Keratinocyte (primary cell): Measurements from ENCODE around the gene ACTRT3.

Experiments used
- EZH2 ChIP-seq: IDR thresholded peaks from one replicate; pipeline ENCODE4 v1.6.1; 2012; ENCODE audit warnings: inconsistent platforms, mild to moderate bottlenecking, low read length, moderate library complexity
- TF ChIP-seq, protein P1 (sequence below), 3 experiments: IDR thresholded peaks in 1 of 3; conservative IDR thresholded peaks in 1 of 3; optimal IDR thresholded peaks in 1 of 3; 2 replicates in 2 of 3; 3 replicates in 1 of 3; pipeline versions ENCODE3 to v1.5.1; 2011; ENCODE audit warnings: low read length in 3 of 3, mild to moderate bottlenecking in 3 of 3, moderate library complexity in 2 of 3, control low read depth in 1 of 3, inconsistent platforms in 1 of 3; ENCODE audit not compliant: insufficient read depth in 2 of 3; ENCODE audit errors: extremely low read depth in 1 of 3

DNA sequence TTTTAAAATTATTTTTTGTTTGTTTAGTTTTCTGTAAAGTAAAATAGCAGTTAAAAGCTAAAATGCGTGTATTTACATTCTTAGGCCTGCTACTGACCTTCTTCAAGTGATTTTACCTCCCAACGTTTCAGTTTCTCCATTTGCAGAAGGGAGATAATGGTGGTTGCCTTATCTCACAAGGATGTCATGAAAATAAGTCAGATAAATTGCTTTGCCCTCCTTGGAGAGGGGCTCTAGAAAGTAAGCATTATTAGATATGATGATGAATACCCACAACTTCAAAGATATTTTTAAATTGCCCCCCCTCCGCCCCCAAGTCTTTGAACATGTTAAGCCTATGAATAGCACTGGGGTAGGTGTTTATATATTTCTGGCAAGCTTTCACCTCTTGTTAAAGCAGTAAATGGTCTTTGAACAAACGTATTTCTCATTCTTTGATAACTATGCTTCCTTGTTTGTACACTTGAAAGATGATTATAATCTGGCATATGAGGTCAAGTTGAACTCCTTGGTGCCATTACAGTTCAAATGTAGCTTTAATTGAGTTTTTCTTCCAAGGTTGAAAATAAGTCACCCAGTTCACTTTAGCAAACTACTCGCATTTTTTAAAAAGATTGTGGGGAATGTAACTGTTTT is 10.9 kb downstream of the ACTRT3 start:
- TF ChIP-seq, protein P1, sequence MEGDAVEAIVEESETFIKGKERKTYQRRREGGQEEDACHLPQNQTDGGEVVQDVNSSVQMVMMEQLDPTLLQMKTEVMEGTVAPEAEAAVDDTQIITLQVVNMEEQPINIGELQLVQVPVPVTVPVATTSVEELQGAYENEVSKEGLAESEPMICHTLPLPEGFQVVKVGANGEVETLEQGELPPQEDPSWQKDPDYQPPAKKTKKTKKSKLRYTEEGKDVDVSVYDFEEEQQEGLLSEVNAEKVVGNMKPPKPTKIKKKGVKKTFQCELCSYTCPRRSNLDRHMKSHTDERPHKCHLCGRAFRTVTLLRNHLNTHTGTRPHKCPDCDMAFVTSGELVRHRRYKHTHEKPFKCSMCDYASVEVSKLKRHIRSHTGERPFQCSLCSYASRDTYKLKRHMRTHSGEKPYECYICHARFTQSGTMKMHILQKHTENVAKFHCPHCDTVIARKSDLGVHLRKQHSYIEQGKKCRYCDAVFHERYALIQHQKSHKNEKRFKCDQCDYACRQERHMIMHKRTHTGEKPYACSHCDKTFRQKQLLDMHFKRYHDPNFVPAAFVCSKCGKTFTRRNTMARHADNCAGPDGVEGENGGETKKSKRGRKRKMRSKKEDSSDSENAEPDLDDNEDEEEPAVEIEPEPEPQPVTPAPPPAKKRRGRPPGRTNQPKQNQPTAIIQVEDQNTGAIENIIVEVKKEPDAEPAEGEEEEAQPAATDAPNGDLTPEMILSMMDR (optimal IDR thresholded peaks at IDR 0.05 in 1 of 3, IDR thresholded peaks at IDR 0.05 in 1 of 3, conservative IDR thresholded peaks at IDR 0.05 in 1 of 3; ENCODE audit: extremely low read depth in 1 of 3, insufficient read depth in 2 of 3, low read length in 3 of 3), result no peak
- no peak for TF ChIP-seq EZH2
